ENCODE results near the gene OCSTAMP. TPM values are rescaled to one million over a fixed set of nuclear protein-coding genes. Genes with fewer than 3 reads are reported as not detected.

OCSTAMP gene
- total and polyA plus RNA-seq, 7 donors, result not detected

DNA sequence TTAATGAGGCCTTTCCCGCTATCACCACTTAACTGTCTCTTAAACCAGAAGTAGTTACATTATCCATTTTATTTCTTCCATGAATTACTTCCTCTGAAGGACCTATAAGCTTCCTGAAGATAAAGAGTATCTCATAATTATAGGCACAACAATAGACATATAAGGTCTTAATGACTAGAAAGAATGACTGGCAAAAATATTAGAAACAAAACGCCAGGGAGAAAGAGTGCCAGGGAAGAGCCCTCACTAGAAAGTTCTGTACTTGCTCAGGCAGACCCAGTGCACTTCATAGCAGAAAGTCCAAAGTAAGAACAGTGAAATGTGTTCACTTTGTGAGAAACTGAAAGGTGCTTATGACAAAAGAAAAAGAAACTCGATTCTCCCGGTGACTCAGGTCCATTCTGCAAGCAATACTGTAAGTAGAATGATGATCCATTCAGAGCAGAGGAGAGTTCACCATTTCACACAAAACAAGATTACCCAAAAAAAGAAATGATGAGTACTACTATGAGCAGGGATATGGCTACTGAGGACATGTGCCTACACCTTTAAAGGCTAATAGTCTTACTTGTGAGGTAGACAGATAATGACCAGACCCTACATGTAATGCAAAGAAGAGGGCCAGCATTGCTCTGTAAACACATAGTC lies 42.6 kb downstream of the OCSTAMP start:
- intact Hi-C loops (cut with DNase I), result no loop called here
- no peak overlapping the region for H3K27ac ChIP-seq
- peaks cover 0 to 1% (median 0%) of the 10 kb centered on the region in 4 donors for H3K9me3 ChIP-seq
- no peak for TF ChIP-seq EP300 (IDR thresholded peaks at IDR 0.05)
- TF ChIP-seq POLR2AphosphoS5 (IDR thresholded peaks at IDR 0.05), result no peak
- TF ChIP-seq, protein P1, sequence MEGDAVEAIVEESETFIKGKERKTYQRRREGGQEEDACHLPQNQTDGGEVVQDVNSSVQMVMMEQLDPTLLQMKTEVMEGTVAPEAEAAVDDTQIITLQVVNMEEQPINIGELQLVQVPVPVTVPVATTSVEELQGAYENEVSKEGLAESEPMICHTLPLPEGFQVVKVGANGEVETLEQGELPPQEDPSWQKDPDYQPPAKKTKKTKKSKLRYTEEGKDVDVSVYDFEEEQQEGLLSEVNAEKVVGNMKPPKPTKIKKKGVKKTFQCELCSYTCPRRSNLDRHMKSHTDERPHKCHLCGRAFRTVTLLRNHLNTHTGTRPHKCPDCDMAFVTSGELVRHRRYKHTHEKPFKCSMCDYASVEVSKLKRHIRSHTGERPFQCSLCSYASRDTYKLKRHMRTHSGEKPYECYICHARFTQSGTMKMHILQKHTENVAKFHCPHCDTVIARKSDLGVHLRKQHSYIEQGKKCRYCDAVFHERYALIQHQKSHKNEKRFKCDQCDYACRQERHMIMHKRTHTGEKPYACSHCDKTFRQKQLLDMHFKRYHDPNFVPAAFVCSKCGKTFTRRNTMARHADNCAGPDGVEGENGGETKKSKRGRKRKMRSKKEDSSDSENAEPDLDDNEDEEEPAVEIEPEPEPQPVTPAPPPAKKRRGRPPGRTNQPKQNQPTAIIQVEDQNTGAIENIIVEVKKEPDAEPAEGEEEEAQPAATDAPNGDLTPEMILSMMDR (IDR thresholded peaks at IDR 0.05), result no peak
- TF ChIP-seq POLR2A (IDR thresholded peaks at IDR 0.05), result no peak
- DNase-seq, result no peak
- H3K4me1 ChIP-seq, result peaks cover 0 to 6% (median 3%) of the 10 kb centered on the region in 4 donors
- H3K27me3 ChIP-seq, result peaks cover 0 to 3% (median 0%) of the 10 kb centered on the region in 3 donors
- no peaks in the 10 kb centered on the region for H3K36me3 ChIP-seq
- WGBS, 2 donors, result 77 to 89% methylated on average over 4 of the region's 4 CpGs
- no peak overlapping the region for H3K4me3 ChIP-seq

DNA sequence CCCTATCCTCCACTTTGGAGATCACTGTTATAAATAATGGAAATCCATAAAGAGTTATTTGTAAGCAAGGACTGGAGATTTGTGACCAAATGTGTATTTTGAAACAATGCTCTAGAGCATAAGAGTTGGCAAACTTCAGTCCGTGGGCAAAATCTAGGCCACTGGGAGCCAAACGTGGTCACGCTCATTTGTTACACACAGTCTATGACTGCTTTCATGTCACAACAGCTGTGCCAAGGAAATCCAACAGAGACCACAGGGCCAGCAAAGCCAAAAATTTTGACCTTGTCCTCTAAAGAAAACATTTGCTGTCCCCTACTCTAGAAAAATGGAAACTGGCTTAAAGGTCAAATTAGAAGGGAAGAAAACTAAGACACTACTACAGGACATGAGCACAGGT lies 44.9 kb downstream of the OCSTAMP start:
- intact Hi-C loops (cut with DNase I), result no loop called here
- 92 to 96% methylated on average over 3 of the region's 3 CpGs for WGBS, 2 donors

DNA sequence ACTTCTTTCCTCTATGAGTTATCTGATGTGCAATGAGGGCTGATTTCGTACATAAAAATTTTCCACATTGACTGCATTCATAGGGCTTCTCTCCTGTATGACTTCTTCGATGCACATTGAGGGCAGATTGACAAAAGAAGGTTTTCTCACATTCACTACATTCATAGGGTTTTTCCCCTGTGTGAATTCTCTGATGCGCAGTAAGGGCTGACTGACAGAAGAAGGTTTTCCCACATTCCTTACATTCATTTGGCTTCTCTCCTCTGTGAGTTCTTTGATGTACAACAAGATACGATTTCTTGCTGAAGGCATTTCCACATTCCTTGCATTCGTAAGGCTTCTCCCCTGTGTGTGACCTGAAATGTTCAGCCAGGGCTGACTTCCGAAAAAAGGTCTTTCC lies 48.5 kb downstream of the OCSTAMP start:
- Histone ChIP-seq H3K4me3 (no peak overlapping the region), H3K27ac (no peak overlapping the region), H3K4me1 (no peaks in the 10 kb centered on the region), H3K9me3 (peaks cover 0 to 27% (median 17%) of the 10 kb centered on the region in 4 donors), H3K36me3 (no peaks in the 10 kb centered on the region), H3K27me3 (peaks cover 0 to 3% (median 0%) of the 10 kb centered on the region in 3 donors)
- intact Hi-C loops (cut with DNase I), result no loop called here
- TF ChIP-seq, protein P1 (IDR thresholded peaks at IDR 0.05), result no peak
- TF ChIP-seq POLR2A (IDR thresholded peaks at IDR 0.05) (no peak), POLR2AphosphoS5 (IDR thresholded peaks at IDR 0.05) (no peak), EP300 (IDR thresholded peaks at IDR 0.05) (no peak)
- WGBS, 2 donors, result 91 to 92% methylated on average over 6 of the region's 6 CpGs
- no peak for DNase-seq

More for the DNA sequence above, 44.9 kb downstream of the OCSTAMP start:
- no peaks in the 10 kb centered on the region for H3K36me3 ChIP-seq
- no peak for DNase-seq
- no peaks in the 10 kb centered on the region for H3K4me1 ChIP-seq
- no peak for TF ChIP-seq POLR2A (IDR thresholded peaks at IDR 0.05)
- TF ChIP-seq, protein P1 (IDR thresholded peaks at IDR 0.05), result no peak
- TF ChIP-seq EP300 (IDR thresholded peaks at IDR 0.05), result no peak
- TF ChIP-seq POLR2AphosphoS5 (IDR thresholded peaks at IDR 0.05), result no peak
- H3K27me3 ChIP-seq, result peaks cover 0 to 3% (median 0%) of the 10 kb centered on the region in 3 donors
- H3K27ac ChIP-seq, result no peak overlapping the region
- H3K9me3 ChIP-seq, result peaks cover 0 to 21% (median 14%) of the 10 kb centered on the region in 4 donors
- no peak overlapping the region for H3K4me3 ChIP-seq

DNA sequence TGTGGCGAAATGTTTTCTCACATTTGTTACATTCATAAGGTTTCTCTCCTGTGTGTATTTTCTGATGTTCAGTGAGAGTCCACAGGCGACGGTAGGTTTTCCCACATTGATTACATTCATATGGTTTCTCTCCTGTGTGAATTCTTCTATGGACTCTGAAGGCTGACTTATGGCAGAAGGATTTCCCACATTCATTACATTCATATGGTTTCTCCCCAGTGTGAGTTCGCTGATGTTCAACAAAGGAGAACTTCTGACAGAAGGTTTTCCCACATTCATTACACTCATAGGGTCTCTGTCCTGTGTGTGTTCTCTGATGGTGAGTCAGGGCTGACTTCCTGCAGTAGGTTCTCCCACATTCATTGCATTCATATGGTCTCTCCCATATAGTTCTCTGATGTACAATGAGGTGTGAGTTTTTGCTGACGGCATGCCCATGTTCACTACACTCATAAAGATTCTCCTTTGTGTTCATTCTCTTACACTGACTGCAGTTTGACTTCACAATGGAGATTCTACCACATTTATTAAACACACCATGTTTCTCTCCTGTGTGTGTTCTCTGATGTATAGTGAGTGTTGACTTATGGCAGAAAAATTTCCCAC lies 49.0 kb downstream of the OCSTAMP start:
- no peak overlapping the region for H3K27ac ChIP-seq
- peaks cover 0 to 3% (median 0%) of the 10 kb centered on the region in 3 donors for H3K27me3 ChIP-seq
- peaks cover 0 to 27% (median 17%) of the 10 kb centered on the region in 4 donors for H3K9me3 ChIP-seq
- H3K4me1 ChIP-seq, result no peaks in the 10 kb centered on the region
- intact Hi-C loops (cut with DNase I), result no loop called here
- no peak for DNase-seq
- TF ChIP-seq EP300 (IDR thresholded peaks at IDR 0.05) (no peak), POLR2AphosphoS5 (IDR thresholded peaks at IDR 0.05) (no peak), POLR2A (IDR thresholded peaks at IDR 0.05) (no peak)
- TF ChIP-seq, protein P1 (IDR thresholded peaks at IDR 0.05), result no peak
- WGBS, 2 donors, result 91 to 96% methylated on average over 5 of the region's 5 CpGs
- H3K36me3 ChIP-seq, result no peaks in the 10 kb centered on the region
- no peak overlapping the region for H3K4me3 ChIP-seq
